A549 (cell line): ENCODE results near the gene CRYGC. TPM values are rescaled to one million over a fixed set of nuclear protein-coding genes. Genes with fewer than 3 reads are reported as not detected.

Experiments used
- ATAC-seq, 2 experiments: fragments of 200-7000 bp in 1 of 2; fragments of >200 bp in 1 of 2; cut with Nextera tagmentation in 1 of 2; cut with Tn5 transposase in 1 of 2; 3 replicates each; pipeline versions ENCODE4 v1.8.0 to v1.9.1; 2018 to 2020; ENCODE audit warnings: mild to moderate bottlenecking in 1 of 2, moderate library complexity in 1 of 2
- CTCF ChIA-PET: fragments of 300-600 bp; sonication (Branson Sonifier 250); formaldehyde crosslinking; extraction: SDS; loops from one replicate; lab custom pipeline; 2021; ENCODE audit warnings: antibody characterized with exemption, inconsistent platforms; lab: Yijun Ruan, JAX
- POLR2A ChIA-PET: fragments of 350-600 bp; formaldehyde crosslinking; extraction: SDS; loops from one replicate; lab custom pipeline; 2021; ENCODE audit warnings: antibody characterized with exemption, inconsistent platforms; lab: Yijun Ruan, JAX
- DNase-seq, 2 experiments: peaks; one replicate each; pipeline versions ENCODE4 v3.0.0 to v3.0.0-alpha.2; 2011 to 2016; ENCODE audit warnings: low read depth in 1 of 2, low spot score in 1 of 2
- FAIRE-seq: peaks from 2 replicates; lab custom pipeline; 2011; peaks lifted over from hg19 to GRCh38; lab: Jason Lieb, UNC
- H3K27ac ChIP-seq, 2 experiments: fragments of >200 bp; sonication (Bioruptor Twin); formaldehyde crosslinking; 3 replicates each; pipeline ENCODE4 v1.5.1; 2016 to 2017
- H3K4me1 ChIP-seq: fragments of >200 bp; sonication (Bioruptor Twin); formaldehyde crosslinking; 3 replicates; pipeline ENCODE4 v1.6.1; 2016
- H3K4me2 ChIP-seq: fragments of >200 bp; sonication (Bioruptor Twin); formaldehyde crosslinking; 3 replicates; pipeline ENCODE4 v1.6.1; 2016
- H3K4me3 ChIP-seq: fragments of >200 bp; sonication (Bioruptor Twin); formaldehyde crosslinking; 3 replicates; pipeline ENCODE4 v1.5.1; 2016
- H3K9me3 ChIP-seq: fragments of >200 bp; sonication (Bioruptor Twin); formaldehyde crosslinking; 3 replicates; pipeline ENCODE4 v1.6.1; 2016
- CBX2 ChIP-seq: fragments of 200-600 bp; sonication (generic); IDR thresholded peaks from 2 replicates; pipeline ENCODE4 v1.6.1; 2016; ENCODE audit warnings: low read depth, mild to moderate bottlenecking, borderline replicate concordance
- CBX8 ChIP-seq: fragments of 200-600 bp; sonication (generic); IDR thresholded peaks from 2 replicates; pipeline ENCODE4 v1.6.1; 2016
- CHD2 ChIP-seq: fragments of 150-350 bp; IDR thresholded peaks from 2 replicates; pipeline ENCODE4 v1.6.1; 2014; ENCODE audit warnings: low read length; ENCODE audit not compliant: partially characterized antibody
- CTCF ChIP-seq: fragments of >200 bp; sonication (Bioruptor Twin); formaldehyde crosslinking; IDR thresholded peaks from 3 replicates; pipeline ENCODE4 v1.5.1; 2016
- EHF ChIP-seq: fragments of 250-450 bp; sonication (Bioruptor Pico); IDR thresholded peaks from 2 replicates; pipeline ENCODE4 v1.5.0; 2020; ENCODE audit warnings: mild to moderate bottlenecking
- ELK1 ChIP-seq: fragments of 150-350 bp; IDR thresholded peaks from 2 replicates; pipeline ENCODE4 v1.6.1; 2014; ENCODE audit warnings: low read depth, mild to moderate bottlenecking, low read length
- FOSL2 ChIP-seq, 2 experiments: fragments of 450-650 bp in 1 of 2; fragments of >200 bp in 1 of 2; sonication (Bioruptor Twin) in 1 of 2; formaldehyde crosslinking; IDR thresholded peaks; 2 replicates each; pipeline versions ENCODE4 v1.5.0 to v1.6.1; 2016 to 2020; ENCODE audit warnings: mild to moderate bottlenecking in 1 of 2, moderate library complexity in 1 of 2
- FOXS1 ChIP-seq: fragments of 250-450 bp; sonication (Bioruptor Pico); IDR thresholded peaks from 2 replicates; pipeline ENCODE4 v1.5.0; 2020; ENCODE audit warnings: mild to moderate bottlenecking, moderate library complexity
- GATA3 ChIP-seq: IDR thresholded peaks from 2 replicates; pipeline ENCODE4 v1.6.1; 2012; ENCODE audit warnings: borderline replicate concordance
- JUNB ChIP-seq: fragments of >200 bp; sonication (Bioruptor Twin); formaldehyde crosslinking; IDR thresholded peaks from 2 replicates; pipeline ENCODE4 v1.6.1; 2016
- KDM5A ChIP-seq: fragments of 200-600 bp; sonication (generic); IDR thresholded peaks from 2 replicates; pipeline ENCODE4 v1.6.1; 2016; ENCODE audit warnings: antibody characterized with exemption, mild to moderate bottlenecking
- MAFK ChIP-seq: fragments of 450-650 bp; IDR thresholded peaks from 2 replicates; pipeline ENCODE4 v1.6.1; 2014; ENCODE audit not compliant: partially characterized antibody
- MAX ChIP-seq: IDR thresholded peaks from 2 replicates; pipeline ENCODE4 v1.6.1; 2012
- MYC ChIP-seq: IDR thresholded peaks from 2 replicates; pipeline ENCODE4 v1.6.1; 2012; ENCODE audit warnings: mild to moderate bottlenecking, inconsistent platforms, low read length, improper control_type of control experiment, borderline replicate concordance
- POLR2A ChIP-seq: IDR thresholded peaks from 2 replicates; pipeline ENCODE4 v1.6.1; 2012; ENCODE audit warnings: mild to moderate bottlenecking, low read length
- RAD21 ChIP-seq, 2 experiments: fragments of >200 bp in 1 of 2; sonication (Bioruptor Twin) in 1 of 2; formaldehyde crosslinking in 1 of 2; IDR thresholded peaks in 1 of 2; conservative IDR thresholded peaks in 1 of 2; 2 replicates in 1 of 2; 3 replicates in 1 of 2; pipeline ENCODE4 v1.6.1; 2012 to 2018; ENCODE audit warnings: inconsistent platforms in 1 of 2
- REST ChIP-seq: fragments of 200-600 bp; sonication (generic); IDR thresholded peaks from 2 replicates; pipeline ENCODE4 v1.6.1; 2016; ENCODE audit warnings: antibody characterized with exemption, mild to moderate bottlenecking, moderate library complexity
- TP53 ChIP-seq: fragments of 250-450 bp; sonication (Bioruptor Pico); IDR thresholded peaks from 2 replicates; pipeline ENCODE4 v1.5.0; 2021; ENCODE audit warnings: mild to moderate bottlenecking, moderate library complexity
- USF2 ChIP-seq: fragments of 450-650 bp; IDR thresholded peaks from 2 replicates; pipeline ENCODE4 v1.6.1; 2014; ENCODE audit warnings: antibody characterized with exemption
- ZFP36 ChIP-seq: fragments of 450-650 bp; IDR thresholded peaks from 2 replicates; pipeline ENCODE4 v1.6.1; 2014; ENCODE audit warnings: borderline replicate concordance; ENCODE audit not compliant: partially characterized antibody
- ZNF302 ChIP-seq: fragments of 250-450 bp; sonication (Bioruptor Pico); IDR thresholded peaks from 2 replicates; pipeline ENCODE4 v1.9.0; 2021; ENCODE audit warnings: inconsistent platforms, mild to moderate bottlenecking, moderate library complexity
- WGBS: methylation state at CpG from one replicate; pipeline ENCODE4 v1.1.6; 2017; ENCODE audit errors: missing lambda C conversion rate; 5-methylcytosine and 5-hydroxymethylcytosine counted together
- polyA plus RNA-seq, 4 experiments: library from polyadenylated mRNA; depleted of rRNA in 3 of 4; stranded (reverse); fragments of >200 nt; fragmentation: RNase III in 1 of 4; extraction: RNeasy Plus Mini Kit Qiagen cat#74134 plus additional on column Dnase treatment in 1 of 4; gene quantifications; 2 replicates in 3 of 4; 3 replicates in 1 of 4; pipeline ENCODE4 v1.2.3, GENCODE V29; 2011 to 2017

CRYGC gene
- polyA plus RNA-seq, 2 of the 4 experiments (the other 2 are of a cell fraction), result not detected

GRCh38 chr2:208097801-208098200 is 31.8 kb downstream of the CRYGC start:
- H3K4me3 ChIP-seq, result no peak overlapping the region
- 59% methylated on average over 5 of the region's 5 CpGs for WGBS
- peaks cover 5% of the 10 kb centered on the region; the same call in 1 of the 3 replicates for H3K4me1 ChIP-seq
- no peaks in the 10 kb centered on the region for H3K9me3 ChIP-seq
- ChIA-PET POLR2A (no interaction called here), CTCF (no interaction called here)
- FAIRE-seq (no peak), ATAC-seq (no peak), DNase-seq (no peak)
- H3K27ac ChIP-seq, result no peak overlapping the region
- H3K4me2 ChIP-seq, result no peak overlapping the region
- no peak for TF ChIP-seq ZFP36
- TF ChIP-seq USF2, result no peak
- TF ChIP-seq MAFK, result no peak
- TF ChIP-seq ELK1, result no peak
- no peak for TF ChIP-seq JUNB
- TF ChIP-seq FOXS1, result no peak
- TF ChIP-seq TP53 (CRISPR knock-in tag), result no peak
- TF ChIP-seq GATA3, result no peak
- no peak for TF ChIP-seq POLR2A
- no peak for TF ChIP-seq REST
- TF ChIP-seq KDM5A, result no peak
- TF ChIP-seq MAX, result no peak
- TF ChIP-seq FOSL2 (IDR thresholded peaks at IDR 0.05), result no peak
- no peak for TF ChIP-seq FOSL2 (CRISPR knock-in tag; IDR thresholded peaks at IDR 0.05)
- TF ChIP-seq CTCF, result no peak
- TF ChIP-seq RAD21 (conservative IDR thresholded peaks at IDR 0.05 in 1 of 2, IDR thresholded peaks at IDR 0.05 in 1 of 2), result no peak

- ATAC-seq (no peak), FAIRE-seq (no peak), DNase-seq (no peak)
- 39% methylated on average over 3 of the region's 3 CpGs for WGBS
- H3K9me3 ChIP-seq, result no peaks in the 10 kb centered on the region
- ChIA-PET POLR2A (no interaction called here), CTCF (interaction anchor here (1.4 kb wide), 1 partner anchor 351 kb away, joined by 3 read pairs; no protein-coding TSS in a partner anchor)
- no peak overlapping the region for H3K4me3 ChIP-seq
- H3K27ac ChIP-seq, result no peak overlapping the region
- H3K4me1 ChIP-seq, result peaks cover 5% of the 10 kb centered on the region; the same call in 1 of the 3 replicates
- H3K4me2 ChIP-seq, result no peak overlapping the region
- TF ChIP-seq CHD2, result no peak
- no peak for TF ChIP-seq ZNF302 (CRISPR knock-in tag)
- TF ChIP-seq CBX8, result no peak
- no peak for TF ChIP-seq CBX2
- no peak for TF ChIP-seq EHF (CRISPR knock-in tag)
- no peak for TF ChIP-seq JUNB
- TF ChIP-seq MYC, result no peak
Measured at GRCh38 chr2:208097313-208097712, 32.3 kb downstream of the CRYGC start.
